NAMALWA (cell line): ENCODE results near the gene ARHGAP22.

Experiments used
- DNase-seq: peaks from one replicate; pipeline ENCODE4 v3.0.0-alpha.2; 2015; ENCODE audit warnings: low spot score

Gene ARHGAP22

DNA sequence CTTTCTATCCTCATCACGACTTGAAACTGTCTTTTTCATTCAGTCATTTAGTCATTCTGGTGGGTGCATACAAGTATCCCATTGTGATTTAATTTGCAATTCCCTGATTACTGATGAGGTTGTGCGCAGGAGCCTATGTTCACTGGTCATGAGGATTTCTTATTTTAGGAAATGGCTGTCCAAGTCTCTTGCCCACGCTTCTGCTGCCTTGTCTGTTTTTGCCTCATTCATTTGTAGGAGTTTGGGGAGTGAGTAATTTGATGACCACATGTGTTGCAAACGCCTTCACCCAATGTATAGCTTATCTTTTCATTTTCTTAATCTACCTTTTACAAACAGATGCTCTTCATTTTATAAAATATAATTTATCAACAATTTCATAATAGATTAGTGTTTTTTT lies 127.3 kb downstream of the ARHGAP22 start:
- no peak for DNase-seq

DNA sequence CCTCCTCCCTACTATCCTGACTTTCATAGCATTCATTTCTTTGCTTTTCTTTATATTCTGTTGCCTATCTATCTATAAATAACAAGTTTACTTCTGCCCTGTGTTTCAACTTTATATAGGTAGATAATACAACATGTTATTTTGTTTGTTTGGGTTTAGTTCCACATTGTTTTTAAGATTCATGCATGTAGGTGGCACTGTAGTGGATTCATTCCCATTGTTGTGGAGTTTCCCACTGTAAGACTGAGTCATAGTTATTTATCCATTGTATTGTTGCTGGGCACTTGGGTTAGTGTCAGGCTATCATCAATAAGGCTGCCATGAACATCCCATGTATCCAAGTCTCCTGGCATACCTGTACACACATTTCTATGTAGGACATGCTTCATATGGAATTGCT lies 127.7 kb downstream of the ARHGAP22 start:
- no peak for DNase-seq

DNA sequence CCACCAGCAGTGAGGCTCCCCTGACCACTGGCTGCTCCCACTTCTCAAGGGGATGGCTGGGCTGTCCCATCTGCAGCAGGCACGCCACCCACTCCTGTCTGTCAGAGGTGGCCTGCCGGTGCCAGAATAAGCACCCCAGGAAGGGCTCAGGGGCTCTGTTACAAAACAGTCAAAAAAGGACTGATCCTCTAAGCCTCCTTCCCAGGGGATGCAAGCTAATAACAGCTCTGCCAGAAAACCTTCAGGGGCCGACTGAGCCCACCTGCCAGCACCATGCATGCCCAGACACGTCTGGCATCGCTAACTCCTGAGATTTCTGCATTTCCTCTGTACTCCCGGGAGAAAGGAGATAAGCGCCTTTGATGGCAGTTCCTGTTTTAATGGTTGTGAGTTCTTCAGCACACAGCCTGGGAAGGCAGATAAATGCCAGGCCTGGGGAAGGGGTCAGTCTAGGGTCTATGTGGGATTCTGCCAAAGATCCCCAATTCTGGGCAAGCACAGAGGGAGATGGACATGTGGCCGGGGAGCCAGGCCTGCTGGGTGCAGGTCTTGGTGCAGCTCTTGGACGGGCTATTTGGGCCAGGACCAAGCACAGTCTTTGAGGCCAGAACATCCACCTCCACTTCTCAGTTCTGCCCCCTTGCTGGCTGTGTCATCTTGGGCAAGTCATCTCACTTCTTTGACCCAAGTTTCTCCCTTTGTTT lies 128.4 kb downstream of the ARHGAP22 start:
- no peak for DNase-seq

GRCh38 chr10:48475943-48476278 lies 129.0 kb downstream of the ARHGAP22 start:
- DNase-seq: no peak

DNA sequence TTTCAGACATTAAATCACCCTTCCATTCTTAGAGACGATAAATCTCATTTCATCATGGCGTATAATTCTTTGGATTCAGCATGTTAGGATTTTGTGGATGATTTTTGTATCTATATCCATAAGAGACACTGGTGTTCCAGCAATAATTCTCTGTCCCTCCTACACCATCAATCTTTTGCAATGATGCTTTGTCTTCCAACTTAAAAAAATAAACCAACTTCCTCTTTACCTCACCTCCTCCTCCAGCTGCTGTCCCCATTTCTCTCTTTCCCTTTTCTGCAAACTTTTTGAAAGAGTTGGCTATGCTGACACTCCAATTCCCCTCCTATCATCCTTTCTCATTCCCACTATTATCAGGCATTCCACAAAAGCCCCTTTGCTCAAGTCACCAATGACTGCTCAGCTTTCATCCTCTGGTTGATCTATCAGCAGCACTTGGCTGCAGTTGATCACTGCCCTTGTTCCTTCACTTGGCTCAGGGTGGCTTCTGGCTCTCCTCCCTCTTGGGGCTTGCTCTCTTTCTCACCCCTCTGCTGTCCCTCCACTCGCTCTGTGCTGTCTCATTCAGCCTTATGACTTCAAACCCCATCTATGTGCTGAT lies 130.0 kb downstream of the ARHGAP22 start:
- DNase-seq: no peak

DNA sequence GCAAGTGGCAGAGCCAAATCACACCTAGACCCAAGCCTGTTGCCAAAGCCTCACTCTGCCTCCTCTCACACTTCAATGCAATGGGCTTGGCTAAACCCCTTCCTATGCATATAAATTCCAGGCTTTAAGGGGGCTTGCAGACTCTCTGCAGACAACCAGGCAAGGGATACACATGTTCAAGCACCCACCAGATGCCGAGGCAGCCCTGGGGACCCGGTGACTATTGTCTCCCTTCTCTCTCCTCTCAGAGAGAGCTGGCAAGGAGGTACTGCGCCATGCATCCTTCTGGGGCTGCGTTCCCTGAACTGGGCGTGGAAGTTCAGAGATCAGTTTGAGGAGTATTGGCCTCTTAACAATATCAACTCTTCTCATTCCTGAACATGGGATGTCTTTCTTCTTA lies 131.2 kb downstream of the ARHGAP22 start:
- no peak for DNase-seq

DNA sequence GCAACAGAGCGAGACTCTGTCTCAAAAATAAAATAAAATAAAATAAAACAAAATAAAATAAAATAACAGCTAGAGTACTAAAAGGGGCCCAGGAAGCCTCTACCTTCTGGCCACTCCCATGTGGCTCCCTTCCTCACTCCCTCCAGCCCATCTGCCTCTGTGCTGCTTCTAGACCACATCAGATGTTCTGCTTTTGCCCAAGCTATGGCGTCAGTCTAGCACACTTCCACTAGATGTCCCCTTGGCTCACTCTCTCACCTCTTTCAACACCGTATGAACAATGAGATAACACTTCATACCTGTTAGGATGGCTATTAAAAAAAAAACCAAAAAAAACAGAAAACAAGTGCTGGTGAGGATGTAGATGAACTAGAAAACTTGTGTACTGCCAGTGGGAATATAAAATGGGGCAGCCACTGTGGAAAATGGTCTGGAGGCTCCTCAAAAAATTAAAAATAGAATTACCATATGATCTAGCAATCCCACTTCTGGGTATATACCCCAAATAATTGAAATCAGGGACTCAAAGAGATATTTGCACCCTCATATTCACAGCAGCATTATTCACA lies 132.3 kb downstream of the ARHGAP22 start:
- no peak for DNase-seq

GRCh38 chr10:48470893-48471805 lies 133.7 kb downstream of the ARHGAP22 start:
- DNase-seq: no peak

DNA sequence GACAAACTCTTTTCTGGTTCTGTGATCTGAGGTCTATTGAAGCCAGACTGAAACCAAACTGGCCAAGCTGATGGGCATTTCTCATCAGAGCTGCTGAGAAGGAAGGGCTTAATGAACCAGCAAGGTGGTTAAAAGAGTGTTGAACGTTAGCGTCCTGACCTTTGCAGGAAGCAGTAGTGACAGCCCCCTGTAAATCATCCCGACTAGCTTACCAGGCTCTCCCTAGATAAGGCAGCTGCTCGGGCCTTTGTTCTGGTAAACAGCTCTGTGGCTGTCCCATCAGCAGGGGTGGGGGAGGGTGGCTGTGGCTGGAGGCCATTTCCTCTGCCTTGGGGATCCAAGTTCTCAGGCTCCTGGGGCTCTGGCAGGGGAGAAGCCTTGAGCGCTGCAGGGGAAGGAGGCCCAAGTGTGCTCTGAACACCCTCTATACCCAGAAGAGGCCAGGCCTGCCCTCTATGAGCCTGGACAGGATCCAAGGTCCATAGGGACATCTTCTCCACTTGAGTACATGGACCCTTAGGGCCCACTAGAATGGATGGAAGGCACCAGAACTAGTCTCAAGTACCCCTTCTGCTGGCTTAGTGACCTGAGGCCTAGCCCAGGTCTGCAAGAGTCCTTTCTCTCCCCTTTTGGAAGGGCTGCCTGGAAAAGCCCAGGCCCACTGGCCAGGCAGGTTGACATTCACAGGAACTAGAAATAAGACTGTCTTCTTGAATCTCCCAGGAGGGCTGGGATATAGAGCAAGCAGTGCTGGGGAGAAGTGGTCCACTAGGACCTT lies 134.6 kb downstream of the ARHGAP22 start:
- no peak for DNase-seq

DNA sequence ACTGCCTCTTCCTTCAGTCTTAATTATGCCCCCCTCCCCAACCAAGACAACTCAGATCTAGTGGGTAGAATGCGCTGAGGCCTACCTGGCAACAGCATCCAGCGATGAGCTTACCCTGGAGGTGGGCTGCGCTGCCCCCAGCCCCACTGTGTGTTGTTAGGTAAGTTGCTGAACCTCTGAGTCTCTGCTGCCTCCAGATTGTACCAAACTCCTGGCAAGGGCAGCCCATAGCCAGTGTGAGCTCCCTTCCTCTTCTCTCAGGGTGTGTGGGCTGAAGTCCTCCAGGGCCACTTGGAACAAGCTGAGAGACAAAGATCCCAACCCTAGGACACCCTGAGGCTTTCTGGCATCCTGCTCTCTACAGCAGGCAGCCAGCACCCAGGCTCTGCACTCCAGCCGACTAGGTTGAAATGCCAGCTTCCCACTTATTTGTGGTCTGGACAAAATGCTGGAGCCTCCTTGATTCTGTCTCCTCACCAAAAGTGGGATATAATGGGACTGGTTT lies 135.3 kb downstream of the ARHGAP22 start:
- no peak for DNase-seq

DNA sequence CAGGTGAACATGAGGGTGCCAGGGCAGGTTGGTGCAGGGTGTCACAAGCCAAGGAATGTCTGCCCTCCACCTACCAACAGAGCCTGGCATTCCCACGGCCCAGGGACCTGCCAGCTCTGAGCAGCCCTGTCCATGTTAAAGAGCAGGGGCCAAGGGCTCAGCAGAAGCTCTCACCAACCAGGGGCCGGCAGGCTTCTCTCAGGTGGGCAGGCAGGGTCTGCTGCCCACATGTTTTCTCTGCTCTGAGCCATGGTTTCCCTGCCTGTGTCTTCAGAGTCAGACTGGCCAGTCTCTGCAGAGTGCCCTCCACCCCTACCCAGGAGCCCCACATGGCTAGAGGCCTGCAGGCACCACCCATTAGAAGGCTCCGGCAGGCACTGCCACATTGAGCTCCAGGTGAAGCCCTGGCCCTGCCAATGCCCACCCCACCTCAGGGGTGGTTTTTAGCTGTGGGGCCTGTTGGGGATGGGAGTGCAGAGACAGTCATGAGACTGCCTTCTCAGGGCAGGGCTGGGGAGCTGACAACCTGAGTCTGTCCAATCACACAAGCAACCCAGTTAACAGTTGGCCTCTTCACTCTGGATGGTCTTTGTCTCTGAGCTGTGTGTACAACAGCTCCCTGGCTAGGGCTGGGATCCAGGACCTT lies 135.9 kb downstream of the ARHGAP22 start:
- no peak for DNase-seq

GRCh38 chr10:48468130-48468790 lies 136.6 kb downstream of the ARHGAP22 start:
- DNase-seq: no peak

DNA sequence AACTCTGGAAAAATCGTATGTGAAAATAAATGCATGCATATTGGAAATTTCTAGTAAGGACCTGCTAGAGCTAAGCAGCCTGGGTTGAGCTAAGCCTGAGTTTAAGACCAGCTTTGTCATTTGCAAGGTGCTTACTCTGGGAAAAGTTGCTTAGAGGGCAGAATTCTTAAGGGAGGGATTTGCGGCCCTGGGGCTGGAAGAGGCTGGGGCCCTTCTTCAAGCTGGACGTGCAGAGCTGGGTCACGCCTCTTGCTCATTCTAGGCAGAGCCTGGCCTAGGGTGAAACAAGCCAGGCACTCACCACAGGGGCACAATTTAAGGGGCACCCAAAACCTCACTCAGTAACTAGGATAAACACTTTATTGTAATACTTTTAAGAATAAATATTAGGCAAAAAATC lies 137.2 kb downstream of the ARHGAP22 start:
- DNase-seq: no peak

GRCh38 chr10:48466611-48467240 lies 138.1 kb downstream of the ARHGAP22 start:
- DNase-seq: no peak

DNA sequence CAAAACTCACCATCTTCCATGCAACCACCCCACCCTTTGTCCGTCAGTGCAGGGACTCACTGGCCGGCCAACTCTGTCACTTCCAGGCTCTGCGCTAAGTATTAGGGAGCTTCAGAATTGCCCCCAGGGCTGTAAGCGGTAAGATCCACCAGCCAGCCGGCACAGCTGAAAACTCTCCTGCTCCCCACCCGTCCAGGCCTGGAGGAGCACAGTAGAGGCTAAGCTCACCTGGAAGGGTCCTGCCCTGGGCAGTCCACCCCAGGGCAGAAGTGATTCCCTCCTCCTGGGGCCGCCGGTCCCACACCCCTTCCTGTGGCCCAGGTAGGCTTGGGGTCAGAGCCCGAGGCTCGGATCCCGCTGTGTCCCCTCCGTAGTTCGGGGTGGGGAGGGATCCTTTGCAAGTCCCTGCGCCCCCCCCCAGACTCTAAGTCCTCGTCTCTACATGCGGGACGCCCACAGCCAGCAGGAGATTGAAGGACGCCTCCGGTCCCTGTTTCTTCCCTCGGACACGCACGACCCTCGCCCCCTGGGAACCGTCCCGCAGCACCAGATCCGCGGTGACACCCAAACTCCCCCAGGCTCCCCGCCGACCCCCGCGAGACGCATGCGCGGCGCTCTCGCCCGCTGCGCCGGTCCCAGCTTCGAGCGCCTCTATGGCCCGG lies 138.9 kb downstream of the ARHGAP22 start:
- DNase-seq: no peak

DNA sequence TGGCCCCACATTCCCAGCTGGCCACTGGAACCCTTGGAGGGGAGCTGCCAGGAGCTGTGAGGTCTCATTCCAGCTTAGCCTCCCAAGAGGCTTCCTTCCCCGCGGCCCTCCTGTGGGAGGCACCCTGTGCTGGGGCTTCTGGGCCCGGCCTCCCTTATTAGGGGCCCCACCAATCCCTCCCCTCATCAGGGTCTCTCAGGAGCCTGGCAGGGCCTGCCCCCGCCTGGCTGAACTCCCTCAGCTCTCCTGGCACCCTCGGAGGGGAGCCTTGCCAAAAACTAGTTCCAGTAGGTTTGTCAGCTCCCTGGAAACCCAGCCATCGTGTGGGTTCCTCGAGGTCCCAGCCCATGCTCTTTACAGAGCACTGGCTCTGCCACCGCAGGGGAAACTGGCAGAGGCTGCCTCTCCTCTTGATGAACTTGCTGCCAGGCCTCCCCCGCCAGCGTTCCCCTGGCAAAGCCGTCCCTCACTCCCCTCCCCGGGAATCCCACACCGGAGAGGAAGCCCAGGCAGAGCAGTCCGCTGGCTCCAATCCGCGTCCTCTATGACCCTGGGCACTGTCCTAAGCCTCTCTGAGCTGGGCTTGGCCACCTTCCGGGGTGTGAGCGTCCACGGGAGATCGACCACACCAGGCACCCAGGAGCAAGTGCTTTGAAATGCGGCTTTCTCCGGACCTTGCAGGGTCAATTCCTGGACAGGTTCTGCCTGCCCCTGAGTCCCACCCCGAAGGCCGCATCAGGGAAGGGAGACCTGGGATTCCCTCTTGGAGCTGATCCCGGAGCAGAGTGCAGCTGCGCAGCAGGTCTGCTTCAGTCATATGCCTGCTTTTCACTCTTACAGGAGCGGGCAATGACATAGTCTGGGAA lies 139.8 kb downstream of the ARHGAP22 start:
- no peak for DNase-seq

- DNase-seq: no peak
Measured at GRCh38 chr10:48464121-48464870, 140.6 kb downstream of the ARHGAP22 start.
